HG02610 (cell line): ENCODE measurements around the gene CHST6.
"Not testable (repeated sequence)": the region's sequence is repeated elsewhere in the genome, so short reads cannot be mapped to it uniquely, and the experiment has no call there.

Source experiments
- ATAC-seq: cut with Tn5 transposase; IDR thresholded peaks from one replicate; pipeline ENCODE4 v1.9.1; 2021; ENCODE audit warnings: mild to moderate bottlenecking, moderate library complexity; ENCODE audit not compliant: unreplicated experiment

The CHST6 gene

GRCh38 chr16:75503801-75504200 lies 8.6 kb upstream of the CHST6 start:
- ATAC-seq: no peak

GRCh38 chr16:75502916-75503605 lies 7.8 kb upstream of the CHST6 start:
- ATAC-seq: no peak

GRCh38 chr16:75501820-75502219 lies 6.6 kb upstream of the CHST6 start:
- ATAC-seq: not testable (repeated sequence)

GRCh38 chr16:75501359-75501758 lies 6.1 kb upstream of the CHST6 start:
- no peak for ATAC-seq

- ATAC-seq: not testable (repeated sequence)
Measured at GRCh38 chr16:75498605-75499322, 3.5 kb upstream of the CHST6 start.

- no peak for ATAC-seq
Measured at GRCh38 chr16:75497558-75497957, 2.3 kb upstream of the CHST6 start.

- no peak for ATAC-seq
Measured at GRCh38 chr16:75494661-75495075, 573 bp downstream of the CHST6 start.

- ATAC-seq: no peak
Measured at GRCh38 chr16:75494184-75494583, 1.1 kb downstream of the CHST6 start.

- no peak for ATAC-seq
Measured at GRCh38 chr16:75491876-75492275, 3.4 kb downstream of the CHST6 start.

GRCh38 chr16:75488322-75488721 lies 6.9 kb downstream of the CHST6 start:
- no peak for ATAC-seq

GRCh38 chr16:75486676-75487313 lies 8.4 kb downstream of the CHST6 start:
- peak; percentile 81 for ATAC-seq

- no peak for ATAC-seq
Measured at GRCh38 chr16:75486014-75486675, 9.1 kb downstream of the CHST6 start.

GRCh38 chr16:75485230-75486013 lies 9.8 kb downstream of the CHST6 start:
- ATAC-seq: no peak

- no peak for ATAC-seq
Measured at GRCh38 chr16:75483222-75483621, 12.0 kb downstream of the CHST6 start.

- ATAC-seq: no peak
Measured at GRCh38 chr16:75482434-75483205, 12.6 kb downstream of the CHST6 start.

GRCh38 chr16:75481475-75481874 lies 13.8 kb downstream of the CHST6 start:
- ATAC-seq: no peak

GRCh38 chr16:75479421-75479990 lies 15.7 kb downstream of the CHST6 start:
- no peak for ATAC-seq

- ATAC-seq: no peak
Measured at GRCh38 chr16:75478480-75479345, 16.5 kb downstream of the CHST6 start.
